NCI-H226 (cell line): ENCODE data around the gene CFAP20.

Experiments
- DNase-seq: peaks from one replicate; pipeline ENCODE4 v3.0.0-alpha.2; 2015

CFAP20 gene

DNA sequence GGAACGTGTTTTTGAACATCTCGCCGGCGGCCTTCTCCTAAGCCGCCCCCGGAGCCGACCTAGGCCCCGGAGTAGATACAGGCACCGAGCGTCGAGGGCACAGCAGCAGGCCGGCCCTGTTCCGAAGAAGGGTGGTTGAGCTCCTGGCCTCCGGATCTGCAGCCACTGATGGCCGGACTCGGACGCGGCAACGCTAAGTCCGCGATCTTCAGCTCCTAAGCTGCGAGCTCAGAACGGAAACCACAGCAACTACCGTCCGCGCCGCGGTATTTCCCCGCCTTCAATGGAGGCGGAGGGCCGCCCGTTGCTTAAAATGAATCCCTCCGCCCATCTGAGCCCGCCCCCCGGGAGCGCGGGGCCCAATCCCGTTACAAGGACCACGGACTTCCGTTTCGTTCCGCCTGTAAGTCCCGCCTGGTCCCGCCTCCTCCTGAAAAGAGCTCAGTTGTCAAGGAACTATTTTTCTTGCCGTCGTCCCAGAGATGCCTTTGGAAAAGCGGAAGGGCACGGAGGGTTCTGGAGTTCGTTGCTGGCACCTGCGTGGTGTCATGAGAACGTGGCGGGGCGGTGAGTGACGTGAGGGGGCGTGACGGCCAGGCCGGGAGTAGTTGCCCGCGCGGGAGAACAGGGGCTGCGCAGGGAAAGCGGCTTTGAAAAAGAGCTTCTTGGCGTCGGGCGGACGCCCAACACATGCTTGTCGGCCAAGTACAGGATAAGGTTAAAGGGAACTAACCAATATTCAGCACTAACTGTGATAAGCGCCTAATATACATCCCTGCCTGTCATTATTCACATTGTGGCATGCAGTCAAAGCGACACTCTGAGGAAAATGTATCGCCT lies at the start of gene CFAP20:
Gene CFAP20 (minus strand): TSS at position 285 of the 840 bp plus-strand sequence. CDS start 266 bp downstream, at position 19.
- DNase-seq, result peak; percentile 99

DNA sequence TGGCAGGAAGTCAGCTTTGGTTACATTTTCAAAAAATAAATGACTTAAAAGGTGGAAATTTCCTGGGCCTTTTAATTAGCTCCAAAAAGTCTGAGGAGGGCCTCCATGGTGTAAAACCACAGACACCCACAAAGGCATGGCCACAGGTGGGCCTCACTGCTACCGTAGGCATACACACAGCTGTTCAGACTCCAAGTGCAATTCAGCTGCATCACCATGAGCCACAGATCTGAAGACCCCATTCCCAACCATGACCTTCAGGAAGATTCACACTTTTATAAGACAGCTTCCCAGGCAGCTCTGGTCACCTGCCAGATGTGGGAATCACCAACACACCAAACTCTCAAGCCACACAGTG lies 48.2 kb upstream of the CFAP20 start:
- DNase-seq, result no peak

DNA sequence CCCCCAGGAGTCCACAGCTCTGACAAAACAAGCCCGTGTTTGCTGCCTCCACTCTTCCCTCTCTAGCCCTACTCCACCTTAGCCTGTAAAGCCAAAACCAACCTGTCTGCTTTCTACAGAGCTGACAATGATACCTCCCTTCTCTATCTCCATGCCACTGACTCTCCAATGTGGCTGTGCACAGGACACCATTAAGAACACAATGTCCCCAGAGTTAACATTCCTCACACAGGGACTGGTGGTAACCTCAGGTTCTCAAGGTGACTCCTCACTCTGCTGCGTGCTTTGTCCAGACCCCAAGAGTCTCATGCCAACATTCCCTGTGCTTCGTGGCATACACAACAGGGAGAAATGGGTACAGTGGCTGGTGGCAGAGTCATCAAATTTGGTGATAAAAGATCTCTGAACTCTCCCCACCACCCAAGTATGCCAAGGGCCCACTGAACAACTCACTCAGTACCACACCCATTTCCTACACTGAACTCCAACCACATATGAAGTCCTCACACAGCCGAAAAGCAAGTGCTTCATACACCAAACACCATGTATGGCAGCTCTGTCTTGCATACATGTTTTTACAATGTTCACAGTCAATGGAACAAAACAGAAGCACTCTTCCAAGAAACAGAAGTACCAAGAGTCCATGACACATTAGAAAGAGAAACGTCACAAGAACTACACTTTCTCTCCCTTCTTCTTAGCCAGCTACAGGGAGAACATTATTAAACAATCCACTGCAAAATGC lies 47.6 kb upstream of the CFAP20 start:
- no peak for DNase-seq

DNA sequence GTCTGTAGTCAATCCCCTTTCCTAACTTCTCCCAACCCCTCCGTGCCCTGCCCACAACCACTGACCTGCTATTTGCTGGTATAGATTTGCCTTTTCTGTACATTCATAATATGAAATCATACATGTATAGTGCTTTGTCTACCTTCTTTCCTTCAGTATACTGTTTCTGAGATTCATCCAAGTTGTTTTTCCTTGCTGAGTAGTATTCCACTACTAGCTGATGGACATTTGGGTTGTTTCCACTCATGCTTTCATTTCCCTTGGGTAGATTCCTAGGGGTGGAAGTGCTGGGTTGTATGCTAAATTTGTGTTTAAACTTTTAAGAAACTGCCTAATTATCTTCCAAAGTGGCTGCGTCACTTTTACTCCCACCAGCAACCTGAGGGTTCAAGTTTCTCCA lies 41.0 kb upstream of the CFAP20 start:
- DNase-seq, result no peak

DNA sequence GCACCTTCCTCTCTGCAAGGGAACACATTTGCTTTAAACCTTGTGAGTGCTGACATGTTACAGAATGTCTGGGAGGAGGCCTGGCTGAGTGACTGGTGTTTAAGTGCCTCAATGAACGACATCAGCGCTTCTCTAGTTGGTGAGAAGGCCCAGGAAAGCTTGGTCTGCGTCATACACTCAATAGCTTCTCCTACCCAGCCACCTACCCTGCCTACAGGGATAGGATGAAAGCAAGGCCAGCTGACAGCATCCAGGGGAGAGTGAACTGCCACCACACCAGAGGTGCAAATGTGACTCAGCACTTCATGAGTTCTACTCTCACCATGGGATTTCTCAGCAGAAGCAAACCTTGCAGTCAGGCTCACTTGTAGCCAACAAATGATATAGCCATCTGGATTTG lies 31.7 kb upstream of the CFAP20 start:
- DNase-seq, result no peak

DNA sequence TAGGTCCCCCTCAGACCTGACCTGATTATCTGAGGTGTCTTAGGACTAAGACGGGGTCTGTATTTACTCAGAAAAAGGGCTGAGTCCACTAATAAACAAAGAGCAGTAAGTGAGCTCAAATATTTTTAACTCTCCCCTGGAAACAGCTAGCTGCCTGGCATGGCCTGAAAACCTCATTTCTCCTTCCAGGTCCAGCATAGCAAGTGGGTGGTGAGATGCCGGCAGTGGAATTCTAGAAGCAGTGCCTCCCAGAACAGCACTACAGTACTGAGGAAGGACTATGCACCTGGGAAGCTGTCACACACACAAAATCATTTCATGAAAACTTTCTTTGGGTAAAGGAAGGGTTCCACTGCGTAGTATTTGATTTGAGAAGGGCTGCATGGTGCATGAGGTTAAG lies 29.5 kb upstream of the CFAP20 start:
- no peak for DNase-seq

DNA sequence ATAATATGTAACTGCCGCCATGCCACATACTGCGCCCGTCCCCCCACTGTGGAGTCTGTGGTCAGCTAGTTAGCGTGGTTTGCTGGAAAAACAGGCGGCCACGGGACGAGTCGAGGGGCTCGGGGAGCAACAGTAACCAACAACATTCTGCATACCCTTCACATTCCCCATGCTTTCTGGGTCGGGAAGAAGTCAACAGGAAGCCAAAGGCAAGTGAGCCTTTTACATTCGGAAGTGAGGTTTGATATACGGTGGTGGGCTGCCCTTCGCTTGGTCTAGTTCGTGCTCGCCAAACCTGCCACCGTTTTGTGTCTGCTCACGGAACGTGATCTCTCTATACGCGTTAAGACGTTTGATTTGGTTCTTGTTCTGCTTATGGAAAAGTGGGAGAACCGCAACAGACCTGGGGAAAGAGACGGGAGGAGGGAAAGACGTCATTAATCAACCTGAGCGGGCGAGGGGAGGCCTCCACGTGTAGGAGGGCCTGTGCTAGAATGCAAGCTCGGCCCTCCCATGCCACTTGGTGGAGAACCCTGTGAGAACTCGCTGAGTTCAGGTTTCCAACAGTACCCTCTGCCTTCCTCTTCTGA lies 28.9 kb upstream of the CFAP20 start:
- DNase-seq, result no peak

DNA sequence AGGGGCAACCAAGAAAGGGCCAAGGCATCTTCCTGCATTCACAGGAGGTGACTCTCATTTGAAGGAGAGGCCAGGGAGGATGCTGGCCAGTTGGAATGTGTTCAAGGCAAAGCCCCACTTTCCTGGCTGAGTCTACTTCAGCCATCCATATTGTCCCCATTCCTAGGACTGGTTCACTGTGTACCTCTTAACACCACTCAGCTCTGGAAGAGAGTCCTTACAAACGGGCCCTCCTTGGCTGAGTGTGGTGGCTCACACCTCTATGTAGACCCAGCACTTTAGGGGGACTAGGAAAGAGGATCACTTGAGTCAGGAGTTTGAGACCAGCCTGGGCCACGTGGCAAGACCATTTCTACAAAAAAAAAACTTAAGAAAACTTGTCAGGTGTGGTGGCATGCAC lies 28.1 kb upstream of the CFAP20 start:
- DNase-seq, result no peak

DNA sequence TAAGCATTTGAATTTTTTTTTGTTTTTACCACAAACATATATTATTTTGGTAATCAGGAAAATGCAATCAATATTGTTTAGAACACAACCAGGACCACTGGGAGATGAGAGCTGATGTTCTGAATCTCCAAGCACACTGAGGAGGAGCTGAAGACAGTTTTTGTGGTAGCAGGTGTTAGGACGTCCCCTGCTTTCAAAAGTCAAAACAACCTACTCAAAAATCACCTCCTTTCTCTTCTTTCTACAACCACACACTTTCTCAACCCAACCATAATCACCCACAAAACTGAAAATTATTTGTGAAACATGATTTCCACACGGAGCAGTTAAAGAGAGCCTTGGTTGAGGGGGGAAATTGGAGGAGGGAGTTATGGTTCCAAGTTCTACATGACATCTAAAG lies 26.7 kb upstream of the CFAP20 start:
- no peak for DNase-seq

DNA sequence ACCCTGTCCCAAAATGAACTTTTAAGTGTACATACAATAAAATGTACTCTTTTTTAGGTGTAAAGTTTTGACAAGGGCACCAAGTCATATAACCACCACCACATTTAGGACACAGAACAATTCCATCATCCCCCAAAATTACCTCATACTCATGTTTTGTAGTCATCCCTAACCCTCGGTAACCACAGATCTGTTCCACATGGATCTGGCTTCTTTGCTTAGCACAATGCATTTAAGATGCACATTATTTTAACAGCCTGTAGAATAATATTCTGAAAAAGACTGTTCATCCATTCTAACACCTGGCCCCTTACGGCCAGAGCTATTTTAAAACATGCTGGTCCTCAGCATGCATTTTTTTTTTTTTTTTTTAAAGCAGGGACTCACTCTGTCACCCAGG lies 25.2 kb upstream of the CFAP20 start:
- no peak for DNase-seq

DNA sequence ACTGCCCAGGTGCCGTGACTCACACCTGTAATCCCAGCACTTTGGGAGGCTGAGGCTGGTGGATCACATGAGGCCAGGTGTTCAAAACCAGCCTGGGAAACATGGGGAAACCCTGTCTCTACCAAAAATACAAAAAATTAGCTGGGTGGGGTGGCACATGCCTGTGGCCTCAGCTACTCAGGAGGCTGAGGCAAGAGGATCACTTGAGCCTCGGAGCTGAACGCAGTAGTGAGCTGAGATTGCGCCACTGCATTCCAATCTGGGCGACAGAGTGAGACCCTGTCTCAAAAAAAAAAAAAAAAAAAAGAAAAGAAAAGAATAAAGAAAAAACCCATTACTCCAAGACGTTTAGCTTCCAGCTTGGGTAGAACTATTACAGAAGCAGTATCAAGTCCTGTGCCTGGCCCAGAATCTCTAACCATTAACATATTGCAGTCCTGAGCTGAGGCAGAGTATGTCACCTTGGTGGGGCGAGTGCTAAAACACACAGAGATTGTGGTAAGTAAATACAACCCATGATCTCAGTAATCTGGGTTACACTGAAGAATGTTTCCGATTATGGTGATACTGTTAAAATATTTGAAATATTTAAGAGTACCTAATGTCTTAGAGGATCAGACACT lies 23.2 kb upstream of the CFAP20 start:
- no peak for DNase-seq

DNA sequence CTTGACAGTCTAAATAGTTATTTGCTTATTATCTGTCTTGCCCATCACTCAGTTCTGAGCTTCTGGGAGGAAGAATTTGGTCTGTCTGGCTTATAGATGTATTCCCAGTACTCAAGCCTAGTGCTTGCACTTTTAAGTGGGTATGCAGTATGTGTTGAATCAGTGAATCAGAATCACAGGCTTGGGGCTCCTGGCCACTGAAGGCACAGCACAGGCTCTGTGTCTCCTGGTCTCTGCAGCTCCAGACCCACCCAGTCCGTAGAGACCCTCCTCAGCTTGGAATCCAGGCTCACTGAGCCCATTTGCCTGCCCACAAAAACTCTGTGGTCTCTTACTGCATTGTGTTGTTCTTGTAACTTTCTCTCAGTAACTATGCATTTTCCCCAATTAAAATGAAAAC lies 19.3 kb upstream of the CFAP20 start:
- DNase-seq, result no peak

DNA sequence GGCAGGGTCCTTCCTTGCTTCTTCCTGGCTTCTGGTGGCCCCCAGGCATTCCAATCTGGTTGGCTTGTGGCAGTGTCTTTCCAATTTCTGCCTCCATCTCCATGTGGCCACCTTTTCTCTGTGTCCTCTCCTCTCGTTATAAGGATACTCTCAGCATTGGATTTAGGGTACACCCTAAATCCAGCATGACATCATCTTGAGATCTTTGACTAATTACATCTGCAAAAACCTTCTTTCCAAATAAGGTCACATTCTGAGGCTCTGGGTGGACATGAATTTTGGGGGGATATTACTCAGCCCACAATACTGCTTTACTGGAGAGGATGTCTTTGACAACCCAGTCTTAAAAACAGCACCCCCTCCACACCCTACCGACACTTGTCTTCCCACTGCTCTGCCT lies 18.9 kb upstream of the CFAP20 start:
- DNase-seq, result no peak

DNA sequence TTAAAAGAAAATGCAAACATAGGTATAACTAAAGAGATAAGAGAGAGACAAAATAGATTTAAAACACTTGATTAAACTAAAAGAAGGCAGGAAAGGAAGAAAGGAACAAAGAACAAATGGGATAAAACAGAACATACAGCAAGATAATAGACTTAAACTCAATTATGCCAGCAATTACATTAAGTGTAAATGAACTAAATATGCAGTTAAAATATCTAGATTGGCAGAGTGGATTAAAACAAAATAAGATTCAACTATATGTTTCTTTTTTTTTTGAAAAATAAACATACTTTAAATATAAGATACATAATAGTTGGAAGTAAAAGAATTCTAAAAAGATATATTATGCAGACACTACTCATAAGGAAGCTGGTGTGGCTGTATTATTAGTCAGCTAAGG lies 9.7 kb upstream of the CFAP20 start:
- no peak for DNase-seq

DNA sequence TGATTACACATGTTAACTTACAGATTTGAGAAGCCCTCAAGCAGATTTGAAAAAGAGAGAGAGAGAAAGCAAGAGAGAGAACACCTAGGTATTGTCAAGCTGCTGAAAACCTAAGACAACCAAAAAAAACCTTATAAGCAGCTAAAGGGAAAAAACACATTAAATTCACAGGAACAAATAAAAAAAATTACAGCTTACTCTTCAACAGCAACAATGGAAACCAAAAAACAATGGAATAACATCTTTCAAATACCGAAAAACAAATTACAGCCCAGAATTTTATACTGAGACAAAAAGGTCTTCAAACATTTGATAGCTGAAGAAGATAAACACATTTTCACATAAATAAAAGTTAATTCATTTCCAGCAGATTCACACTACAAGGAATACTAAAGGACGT lies 8.4 kb upstream of the CFAP20 start:
- no peak for DNase-seq

DNA sequence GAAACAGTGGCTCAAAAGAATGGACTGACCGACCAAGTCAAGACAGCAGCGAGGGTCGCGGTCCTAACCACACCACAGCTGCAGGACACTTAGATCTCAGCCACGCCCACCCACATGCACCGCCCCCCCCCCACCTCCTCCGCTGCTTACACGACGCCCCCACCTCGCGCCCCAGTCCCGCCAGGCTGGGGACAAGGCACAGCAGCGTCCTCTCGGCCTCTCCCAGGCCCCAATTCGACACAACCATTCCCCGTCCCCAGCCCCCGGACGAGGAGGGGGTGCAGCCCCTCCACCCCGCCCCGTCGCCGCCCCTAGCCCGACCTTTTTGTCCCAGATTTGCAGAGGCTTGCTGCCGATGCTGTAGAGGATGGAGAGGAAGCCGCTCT lies 477 bp downstream of the CFAP20 start:
- DNase-seq, result no peak

DNA sequence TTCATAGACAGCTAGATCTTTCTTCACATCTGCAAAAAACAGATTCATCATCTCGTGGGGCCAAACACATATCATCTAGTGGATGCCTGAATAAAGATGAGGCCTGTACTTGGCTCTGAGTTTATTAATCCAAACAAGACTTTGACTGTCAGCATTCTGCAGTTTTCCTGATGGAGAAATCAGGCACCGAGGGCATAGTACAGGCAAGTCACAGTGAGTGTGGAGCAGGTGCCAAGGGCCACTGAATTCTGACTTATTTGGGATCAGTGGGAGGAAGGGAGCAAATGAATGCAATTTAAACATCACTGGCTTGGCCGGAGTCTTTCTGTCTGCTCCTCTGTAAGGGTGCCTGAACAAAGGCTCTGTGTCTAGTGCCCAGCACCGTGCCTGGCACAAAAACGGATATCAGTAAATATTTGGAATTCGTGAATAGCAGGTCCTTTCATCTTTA lies 975 bp downstream of the CFAP20 start:
- no peak for DNase-seq

DNA sequence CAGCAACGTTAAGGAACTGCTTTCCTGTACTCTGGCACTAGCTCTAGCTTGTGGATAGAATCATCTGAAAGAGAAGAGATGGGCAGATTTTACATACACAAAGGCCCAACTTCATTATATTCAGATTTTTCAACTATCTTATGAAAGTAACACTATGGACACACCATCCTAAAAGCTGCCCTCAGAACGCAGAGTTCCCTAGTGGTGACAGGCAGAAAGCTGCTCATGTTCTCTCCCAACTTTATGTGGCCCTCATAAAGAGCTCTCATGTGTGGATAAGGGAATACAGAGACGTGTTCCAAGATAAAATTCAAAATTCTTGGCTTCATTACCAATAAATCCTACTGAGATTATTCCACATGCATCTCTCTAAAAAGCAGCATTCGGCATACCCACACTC lies 1.5 kb downstream of the CFAP20 start:
- DNase-seq, result no peak

DNA sequence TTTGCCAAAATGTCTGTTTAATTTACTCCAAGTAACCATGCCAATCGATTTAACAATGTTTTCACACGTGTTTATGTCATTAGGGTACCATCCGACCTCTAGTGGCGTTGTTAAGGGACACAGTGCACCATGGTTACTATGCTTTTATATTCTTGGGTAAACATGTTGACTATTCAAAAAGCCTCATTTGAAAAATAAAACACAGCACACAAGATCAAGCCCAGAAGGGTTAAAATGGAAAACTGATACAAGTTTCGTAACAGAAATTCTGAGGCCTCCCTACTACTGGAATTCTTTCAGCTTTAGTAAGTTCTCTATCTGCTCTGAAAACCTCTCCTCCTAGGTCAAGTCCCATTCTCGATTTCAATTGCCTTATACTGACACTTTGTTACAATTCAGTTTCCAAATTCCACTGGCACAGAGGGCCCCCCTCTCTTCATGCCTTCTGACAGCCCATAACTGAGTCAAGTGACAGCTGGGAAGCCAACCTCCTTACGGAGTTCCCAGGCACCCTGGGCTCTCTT lies 2.1 kb downstream of the CFAP20 start:
- DNase-seq, result no peak

DNA sequence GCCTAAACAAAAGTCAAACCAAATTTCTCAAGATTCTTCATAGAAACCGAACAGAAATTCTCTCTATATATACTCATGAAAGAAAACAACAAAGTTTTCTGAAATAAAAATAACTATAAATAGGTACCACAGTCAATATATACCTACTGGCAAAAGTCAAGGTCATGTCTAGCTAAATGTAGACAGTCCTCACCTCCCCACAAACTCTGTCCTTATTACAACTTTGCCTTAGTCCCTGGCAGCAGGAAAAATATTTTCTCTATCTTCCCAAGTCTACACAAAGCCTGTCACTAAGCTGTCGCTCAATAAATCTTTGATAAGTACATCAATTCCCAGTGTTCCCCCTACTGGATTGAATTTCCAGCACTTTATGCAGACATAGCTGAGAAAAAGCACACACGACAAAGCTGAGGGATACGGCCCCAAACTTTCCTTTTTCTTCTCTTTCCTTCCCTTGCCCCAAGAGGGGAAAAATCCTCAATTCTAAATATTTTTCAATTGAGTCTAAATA lies 2.7 kb downstream of the CFAP20 start:
- no peak for DNase-seq

DNA sequence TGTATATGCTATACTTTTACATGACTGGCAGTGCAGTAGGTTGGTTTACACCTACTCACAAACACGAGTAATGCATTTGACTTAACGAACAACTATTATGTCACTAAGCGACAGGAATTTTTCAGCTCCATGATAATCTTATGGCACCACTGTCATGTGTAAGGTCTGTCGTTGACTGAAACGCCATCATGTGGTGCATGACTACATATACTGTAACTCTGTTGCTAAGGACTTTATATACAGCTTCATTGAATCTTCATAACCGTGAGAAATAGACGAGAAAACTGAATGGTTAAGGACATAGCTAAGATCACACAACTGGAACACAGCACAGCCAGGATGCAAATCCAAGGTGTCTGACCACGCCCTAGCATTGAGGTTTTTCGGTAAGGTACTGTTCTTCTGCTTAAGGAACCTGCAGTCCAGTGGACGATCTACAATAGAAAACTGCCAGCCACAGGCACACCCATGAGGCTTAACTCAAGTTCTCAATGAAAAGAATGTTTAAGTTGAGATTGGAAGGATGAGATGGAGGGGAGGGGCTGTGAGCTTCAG lies 3.3 kb downstream of the CFAP20 start:
- no peak for DNase-seq

DNA sequence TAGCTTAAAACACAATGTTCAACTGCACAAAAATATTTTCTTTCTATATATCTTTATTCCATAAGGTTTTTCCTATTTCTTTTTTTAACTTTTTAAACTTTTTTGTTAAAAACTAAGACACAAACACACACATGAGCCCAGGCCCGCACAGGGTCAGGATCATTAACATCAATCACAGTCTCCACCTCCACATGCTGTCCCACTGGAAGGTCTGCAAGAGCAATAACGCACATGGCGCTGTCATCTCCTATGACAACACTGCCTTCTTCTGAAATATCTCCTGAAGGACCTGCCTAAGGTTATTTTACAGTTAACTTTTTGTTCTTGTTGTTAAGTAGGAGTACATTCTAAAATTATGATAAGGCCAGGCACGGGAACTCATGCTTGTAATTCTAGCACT lies 4.1 kb downstream of the CFAP20 start:
- DNase-seq, result no peak

DNA sequence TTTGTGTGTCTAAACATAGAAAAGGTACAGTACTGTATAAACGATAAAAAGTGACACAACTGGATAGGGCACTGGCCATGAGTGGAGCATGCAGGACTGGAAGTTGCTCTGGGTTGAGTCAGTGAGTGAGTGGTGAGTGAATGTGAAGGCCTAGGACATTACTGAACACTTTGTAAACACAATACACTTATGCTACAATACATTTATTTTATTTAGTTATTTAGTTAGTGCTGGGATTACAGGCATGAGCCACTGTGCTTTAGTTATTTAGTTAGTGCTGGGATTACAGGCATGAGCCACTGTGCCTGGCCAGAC lies 4.6 kb downstream of the CFAP20 start:
- no peak for DNase-seq
